ENCODE measurements around the gene AKAP6. TPM values are rescaled to one million over a fixed set of nuclear protein-coding genes. Genes with fewer than 3 reads are reported as not detected.

The AKAP6 gene
- total RNA-seq, 1 experiment from 2014 or later: 2.3 TPM

DNA sequence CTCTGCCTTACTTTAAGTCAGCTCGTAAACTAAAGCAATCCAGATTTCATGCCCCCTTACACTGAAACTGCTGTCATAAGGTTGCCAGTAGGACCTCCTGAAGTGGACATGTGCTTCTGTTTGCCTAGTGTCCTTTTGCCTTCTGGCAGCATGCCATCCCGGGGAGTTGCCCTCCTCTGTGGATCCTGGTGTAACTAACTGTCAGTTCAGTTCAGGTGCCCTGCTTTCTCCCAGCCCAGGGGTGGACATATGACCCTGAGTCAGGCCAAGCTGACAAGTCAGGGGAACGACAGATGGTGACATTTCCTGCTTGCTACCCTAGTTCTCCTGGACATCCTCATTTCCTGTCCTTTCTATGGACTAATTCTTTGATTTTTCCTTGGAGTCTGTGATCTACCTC lies 25.6 kb downstream of the AKAP6 start:
- Histone ChIP-seq H3K27ac (ENCODE audit: low read length) (no peak overlapping the region), H3K27me3 (ENCODE audit: low read length) (no peaks in the 10 kb centered on the region), H3K9me2 (replicated peaks; ENCODE audit: insufficient read depth, low read length) (no peaks in the 10 kb centered on the region), H3K79me2 (ENCODE audit: low read length) (no peaks in the 10 kb centered on the region), H3K4me1 (ENCODE audit: low read length) (no peaks in the 10 kb centered on the region), H4K20me1 (ENCODE audit: insufficient read depth, low read depth, low read length) (no peaks in the 10 kb centered on the region), H3K9me3 (ENCODE audit: low read length) (no peaks in the 10 kb centered on the region), H3K4me2 (ENCODE audit: low read depth, low read length, poor library complexity, severe bottlenecking) (no peak overlapping the region), H3K36me3 (ENCODE audit: insufficient read depth, low read length) (no peaks in the 10 kb centered on the region), H3K9ac (ENCODE audit: low read length) (no peak overlapping the region), H3K4me3 (ENCODE audit: low read length) (no peak overlapping the region), H2AFZ (ENCODE audit: low read length) (no peak overlapping the region)
- DNase-seq: no peak

DNA sequence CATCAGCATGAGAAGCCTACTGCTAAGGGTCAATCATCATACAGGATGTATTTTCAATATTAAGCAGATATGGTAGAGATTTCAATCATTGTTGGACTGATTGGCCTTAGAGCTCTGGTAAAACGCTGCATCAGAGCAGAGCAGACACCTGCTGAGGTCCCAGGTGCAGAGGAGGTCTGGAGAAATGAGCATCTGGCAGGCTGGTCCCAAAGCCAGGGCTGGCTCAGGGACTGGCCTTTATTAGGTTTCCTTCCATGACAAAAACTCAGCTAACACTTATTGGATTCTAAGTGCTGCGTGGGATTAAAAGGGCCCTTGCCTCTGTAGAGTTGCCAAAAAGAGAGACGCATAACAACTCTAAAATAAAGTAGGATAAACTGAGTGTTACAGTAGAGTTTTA lies 29.7 kb downstream of the AKAP6 start:
- Histone ChIP-seq H3K27me3 (ENCODE audit: low read length) (no peaks in the 10 kb centered on the region), H4K20me1 (ENCODE audit: insufficient read depth, low read depth, low read length) (no peaks in the 10 kb centered on the region), H3K36me3 (ENCODE audit: insufficient read depth, low read length) (no peaks in the 10 kb centered on the region), H3K4me1 (ENCODE audit: low read length) (no peaks in the 10 kb centered on the region), H3K4me2 (ENCODE audit: low read depth, low read length, poor library complexity, severe bottlenecking) (no peak overlapping the region), H3K9me3 (ENCODE audit: low read length) (no peaks in the 10 kb centered on the region), H3K4me3 (ENCODE audit: low read length) (no peak overlapping the region), H3K9ac (ENCODE audit: low read length) (no peak overlapping the region), H3K9me2 (replicated peaks; ENCODE audit: insufficient read depth, low read length) (no peaks in the 10 kb centered on the region), H3K27ac (ENCODE audit: low read length) (no peak overlapping the region), H2AFZ (ENCODE audit: low read length) (no peak overlapping the region), H3K79me2 (ENCODE audit: low read length) (no peaks in the 10 kb centered on the region)
- DNase-seq: no peak

DNA sequence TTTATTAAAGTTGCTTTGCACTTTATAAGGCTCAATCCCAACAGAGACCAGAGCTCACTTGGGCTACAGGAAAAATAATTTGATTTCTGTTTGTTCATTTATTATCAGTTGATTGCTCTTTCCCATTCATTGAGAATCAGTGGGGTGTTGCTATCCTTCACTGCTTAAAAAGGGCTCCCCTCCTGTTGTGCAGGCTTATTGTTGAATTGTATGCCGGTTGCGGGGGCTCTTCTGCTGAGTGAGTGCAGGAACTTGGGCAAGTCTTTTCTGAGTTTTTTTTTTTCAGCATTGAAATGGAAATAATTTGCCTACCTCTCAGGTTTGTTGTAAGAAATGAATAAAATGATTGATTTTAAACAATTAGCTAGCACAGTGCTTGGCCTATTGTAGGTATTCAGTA lies 32.6 kb downstream of the AKAP6 start:
- Histone ChIP-seq H2AFZ (ENCODE audit: low read length) (no peak overlapping the region), H4K20me1 (ENCODE audit: insufficient read depth, low read depth, low read length) (no peaks in the 10 kb centered on the region), H3K4me2 (ENCODE audit: low read depth, low read length, poor library complexity, severe bottlenecking) (no peak overlapping the region), H3K27ac (ENCODE audit: low read length) (no peak overlapping the region), H3K9ac (ENCODE audit: low read length) (no peak overlapping the region), H3K79me2 (ENCODE audit: low read length) (no peaks in the 10 kb centered on the region), H3K4me1 (ENCODE audit: low read length) (peaks cover 9% of the 10 kb centered on the region), H3K4me3 (ENCODE audit: low read length) (no peak overlapping the region), H3K9me2 (replicated peaks; ENCODE audit: insufficient read depth, low read length) (no peaks in the 10 kb centered on the region), H3K27me3 (ENCODE audit: low read length) (no peaks in the 10 kb centered on the region), H3K36me3 (ENCODE audit: insufficient read depth, low read length) (no peaks in the 10 kb centered on the region), H3K9me3 (ENCODE audit: low read length) (no peaks in the 10 kb centered on the region)
- DNase-seq: no peak

- Histone ChIP-seq H3K79me2 (ENCODE audit: low read length) (no peaks in the 10 kb centered on the region), H3K4me2 (ENCODE audit: low read depth, low read length, poor library complexity, severe bottlenecking) (no peak overlapping the region), H3K36me3 (ENCODE audit: insufficient read depth, low read length) (no peaks in the 10 kb centered on the region), H3K4me3 (ENCODE audit: low read length) (no peak overlapping the region), H3K27ac (ENCODE audit: low read length) (no peak overlapping the region), H3K9me3 (ENCODE audit: low read length) (no peaks in the 10 kb centered on the region), H4K20me1 (ENCODE audit: insufficient read depth, low read depth, low read length) (no peaks in the 10 kb centered on the region), H3K9me2 (replicated peaks; ENCODE audit: insufficient read depth, low read length) (no peaks in the 10 kb centered on the region), H3K9ac (ENCODE audit: low read length) (no peak overlapping the region), H3K4me1 (ENCODE audit: low read length) (peaks cover 9% of the 10 kb centered on the region), H3K27me3 (ENCODE audit: low read length) (no peaks in the 10 kb centered on the region), H2AFZ (ENCODE audit: low read length) (no peak overlapping the region)
- no peak for DNase-seq
Measured at GRCh38 chr14:32363761-32364160, 34.7 kb downstream of the AKAP6 start.

GRCh38 chr14:32364941-32365340 lies 35.8 kb downstream of the AKAP6 start:
- Histone ChIP-seq H2AFZ (ENCODE audit: low read length) (no peak overlapping the region), H3K4me3 (ENCODE audit: low read length) (no peak overlapping the region), H3K9me3 (ENCODE audit: low read length) (no peaks in the 10 kb centered on the region), H3K9ac (ENCODE audit: low read length) (no peak overlapping the region), H3K79me2 (ENCODE audit: low read length) (no peaks in the 10 kb centered on the region), H3K27ac (ENCODE audit: low read length) (no peak overlapping the region), H3K4me2 (ENCODE audit: low read depth, low read length, poor library complexity, severe bottlenecking) (no peak overlapping the region), H3K9me2 (replicated peaks; ENCODE audit: insufficient read depth, low read length) (no peaks in the 10 kb centered on the region), H3K4me1 (ENCODE audit: low read length) (peaks cover 9% of the 10 kb centered on the region), H3K36me3 (ENCODE audit: insufficient read depth, low read length) (no peaks in the 10 kb centered on the region), H4K20me1 (ENCODE audit: insufficient read depth, low read depth, low read length) (no peaks in the 10 kb centered on the region), H3K27me3 (ENCODE audit: low read length) (no peaks in the 10 kb centered on the region)
- peak; percentile 51 for DNase-seq

- H3K27me3 ChIP-seq (ENCODE audit: low read length): no peaks in the 10 kb centered on the region
- no peak for DNase-seq
- H3K79me2 ChIP-seq (ENCODE audit: low read length): no peaks in the 10 kb centered on the region
- H3K4me1 ChIP-seq (ENCODE audit: low read length): peaks cover 9% of the 10 kb centered on the region
- no peak overlapping the region for H3K4me3 ChIP-seq (ENCODE audit: low read length)
- H2AFZ ChIP-seq (ENCODE audit: low read length): no peak overlapping the region
- H3K4me2 ChIP-seq (ENCODE audit: low read depth, low read length, poor library complexity, severe bottlenecking): no peak overlapping the region
- H3K27ac ChIP-seq (ENCODE audit: low read length): no peak overlapping the region
- H4K20me1 ChIP-seq (ENCODE audit: insufficient read depth, low read depth, low read length): no peaks in the 10 kb centered on the region
- H3K9me3 ChIP-seq (ENCODE audit: low read length): no peaks in the 10 kb centered on the region
- H3K9ac ChIP-seq (ENCODE audit: low read length): no peak overlapping the region
- no peaks in the 10 kb centered on the region for H3K36me3 ChIP-seq (ENCODE audit: insufficient read depth, low read length)
- H3K9me2 ChIP-seq (replicated peaks; ENCODE audit: insufficient read depth, low read length): no peaks in the 10 kb centered on the region
Measured at GRCh38 chr14:32366256-32366879, 37.3 kb downstream of the AKAP6 start.

- no peak for DNase-seq
- Histone ChIP-seq H3K9me2 (replicated peaks; ENCODE audit: insufficient read depth, low read length) (no peaks in the 10 kb centered on the region), H3K27me3 (ENCODE audit: low read length) (no peaks in the 10 kb centered on the region), H3K4me2 (ENCODE audit: low read depth, low read length, poor library complexity, severe bottlenecking) (no peak overlapping the region), H3K9me3 (ENCODE audit: low read length) (no peaks in the 10 kb centered on the region), H3K27ac (ENCODE audit: low read length) (no peak overlapping the region), H3K4me3 (ENCODE audit: low read length) (no peak overlapping the region), H4K20me1 (ENCODE audit: insufficient read depth, low read depth, low read length) (no peaks in the 10 kb centered on the region), H3K79me2 (ENCODE audit: low read length) (no peaks in the 10 kb centered on the region), H3K36me3 (ENCODE audit: insufficient read depth, low read length) (no peaks in the 10 kb centered on the region), H3K9ac (ENCODE audit: low read length) (no peak overlapping the region), H3K4me1 (ENCODE audit: low read length) (peaks cover 9% of the 10 kb centered on the region), H2AFZ (ENCODE audit: low read length) (no peak overlapping the region)
Measured at GRCh38 chr14:32366986-32367385, 37.9 kb downstream of the AKAP6 start.

DNA sequence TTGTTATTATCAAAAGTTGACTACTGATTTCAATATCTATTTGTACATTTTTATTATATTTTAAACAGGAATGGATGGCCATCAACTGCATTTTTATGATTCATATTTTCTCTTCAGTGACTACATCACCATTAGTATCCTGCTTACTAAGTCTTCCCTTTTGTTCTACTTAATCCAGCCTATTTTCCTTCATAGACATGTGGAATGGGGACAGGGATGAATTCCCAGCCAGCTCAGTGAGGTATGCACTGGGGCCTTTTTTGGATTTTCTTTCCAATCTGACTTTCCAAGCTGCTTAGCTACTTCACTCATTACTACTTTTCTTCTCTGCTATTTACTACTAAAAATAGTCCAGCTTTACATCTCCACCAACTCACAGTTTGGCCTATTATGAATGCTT lies 38.4 kb downstream of the AKAP6 start:
- H3K4me1 ChIP-seq (ENCODE audit: low read length): peaks cover 9% of the 10 kb centered on the region
- H3K9me3 ChIP-seq (ENCODE audit: low read length): no peaks in the 10 kb centered on the region
- H4K20me1 ChIP-seq (ENCODE audit: insufficient read depth, low read depth, low read length): no peaks in the 10 kb centered on the region
- H3K79me2 ChIP-seq (ENCODE audit: low read length): no peaks in the 10 kb centered on the region
- no peak overlapping the region for H3K4me2 ChIP-seq (ENCODE audit: low read depth, low read length, poor library complexity, severe bottlenecking)
- no peak for DNase-seq
- no peak overlapping the region for H3K4me3 ChIP-seq (ENCODE audit: low read length)
- H3K36me3 ChIP-seq (ENCODE audit: insufficient read depth, low read length): no peaks in the 10 kb centered on the region
- no peak overlapping the region for H3K9ac ChIP-seq (ENCODE audit: low read length)
- H3K27me3 ChIP-seq (ENCODE audit: low read length): no peaks in the 10 kb centered on the region
- no peaks in the 10 kb centered on the region for H3K9me2 ChIP-seq (replicated peaks; ENCODE audit: insufficient read depth, low read length)
- no peak overlapping the region for H3K27ac ChIP-seq (ENCODE audit: low read length)
- no peak overlapping the region for H2AFZ ChIP-seq (ENCODE audit: low read length)

DNA sequence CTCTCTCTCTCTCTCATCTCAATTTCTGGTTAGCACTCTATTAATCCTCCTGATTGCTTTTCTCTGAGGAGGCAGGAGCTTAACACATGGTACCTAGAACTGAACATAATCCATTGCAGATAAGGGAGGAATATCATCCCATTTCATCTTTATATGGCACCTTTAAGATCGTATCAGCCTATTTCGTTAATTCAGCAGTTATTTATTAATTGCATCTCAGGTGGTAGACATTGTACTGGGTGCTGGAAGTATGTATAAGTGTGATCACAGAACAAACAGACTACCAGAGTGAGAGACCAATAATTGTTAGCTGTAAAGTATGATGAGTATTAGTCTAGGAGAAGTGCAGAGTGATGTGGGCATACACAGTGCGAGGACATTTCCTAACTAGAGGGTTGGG lies 39.0 kb downstream of the AKAP6 start:
- H3K9ac ChIP-seq (ENCODE audit: low read length): no peak overlapping the region
- no peak for DNase-seq
- no peak overlapping the region for H3K27ac ChIP-seq (ENCODE audit: low read length)
- peaks cover 9% of the 10 kb centered on the region for H3K4me1 ChIP-seq (ENCODE audit: low read length)
- H4K20me1 ChIP-seq (ENCODE audit: insufficient read depth, low read depth, low read length): no peaks in the 10 kb centered on the region
- H3K9me3 ChIP-seq (ENCODE audit: low read length): no peaks in the 10 kb centered on the region
- no peaks in the 10 kb centered on the region for H3K79me2 ChIP-seq (ENCODE audit: low read length)
- H3K4me2 ChIP-seq (ENCODE audit: low read depth, low read length, poor library complexity, severe bottlenecking): no peak overlapping the region
- H3K36me3 ChIP-seq (ENCODE audit: insufficient read depth, low read length): no peaks in the 10 kb centered on the region
- no peak overlapping the region for H3K4me3 ChIP-seq (ENCODE audit: low read length)
- H3K9me2 ChIP-seq (replicated peaks; ENCODE audit: insufficient read depth, low read length): no peaks in the 10 kb centered on the region
- no peak overlapping the region for H2AFZ ChIP-seq (ENCODE audit: low read length)
- H3K27me3 ChIP-seq (ENCODE audit: low read length): no peaks in the 10 kb centered on the region

All from Karpas-422 (cell line).